Activated B cell treated with CpG ODN at 0.5 μM for 24 hours (primary cell): ENCODE results near the gene CDS2. TPM values are rescaled to one million over a fixed set of nuclear protein-coding genes. Genes with fewer than 3 reads are reported as not detected.

ENCODE experiments used
- ATAC-seq: fragments of 200-7000 bp; cut with Tn5 transposase; one replicate; pipeline ENCODE4 v1.10.0; 2021; ENCODE audit warnings: low read depth, mild to moderate bottlenecking, moderate library complexity
- CTCF ChIA-PET: fragments of 350-600 bp; sonication (Branson Sonifier 250); formaldehyde crosslinking; loops from one replicate; lab custom pipeline; 2021; ENCODE audit warnings: antibody characterized with exemption; lab: Charles Lee
- POLR2A ChIA-PET: fragments of 350-600 bp; sonication (Branson Sonifier 250); formaldehyde crosslinking; loops from one replicate; lab custom pipeline; 2021; ENCODE audit warnings: antibody characterized with exemption; lab: Charles Lee
- DNase-seq: peaks from one replicate; pipeline ENCODE4 v3.0.0; 2022
- H3K27ac Mint-ChIP-seq: one replicate; pipeline ENCODE4 v1.8.0; 2020; ENCODE audit warnings: mixed read lengths
- H3K27me3 Mint-ChIP-seq: one replicate; pipeline ENCODE4 v1.8.0; 2021; ENCODE audit warnings: mixed read lengths
- H3K36me3 Mint-ChIP-seq: one replicate; pipeline ENCODE4 v1.8.0; 2021; ENCODE audit warnings: low read depth, mixed read lengths
- H3K4me1 Mint-ChIP-seq: one replicate; pipeline ENCODE4 v1.8.0; 2021; ENCODE audit warnings: mixed read lengths
- H3K4me3 Mint-ChIP-seq: one replicate; pipeline ENCODE4 v1.8.0; 2020; ENCODE audit warnings: mild to moderate bottlenecking, mixed read lengths
- H3K9me3 Mint-ChIP-seq: one replicate; pipeline ENCODE4 v1.8.0; 2020; ENCODE audit warnings: mixed read lengths
- CTCF ChIP-seq: fragments of 200-600 bp; IDR thresholded peaks from one replicate; pipeline ENCODE4 v1.8.0; 2022; ENCODE audit warnings: antibody characterized with exemption, mild to moderate bottlenecking
- intact Hi-C: fragments of 100-400 bp; cut with micrococcal nuclease; formaldehyde crosslinking; loops from one replicate; pipeline ENCODE4 v1.15.1; 2024
- total RNA-seq: library from RNA; stranded (reverse); gene quantifications from 2 replicates; pipeline ENCODE4 v1.2.3, GENCODE V29; 2022

The CDS2 gene
- total RNA-seq, 1 donor from 2014 or later, result 37.4 TPM

- TF ChIP-seq CTCF, result no peak
- H3K36me3 Mint-ChIP-seq, result peaks cover 15% of the 10 kb centered on the region
- no peak for DNase-seq
Measured at GRCh38 chr20:5131502-5131901, 4.7 kb downstream of the CDS2 start.

GRCh38 chr20:5133998-5134397 is 7.2 kb downstream of the CDS2 start:
- no peak overlapping the region for H3K4me3 Mint-ChIP-seq

More at GRCh38 chr20:5131502-5131901, 4.7 kb downstream of the CDS2 start:
- H3K27ac Mint-ChIP-seq, result peak overlapping the region; percentile 53
- CTCF ChIA-PET, result interaction anchor here (1.7 kb wide), 1 partner anchor 60 kb away, joined by 7 read pairs; no protein-coding TSS in a partner anchor
- peaks cover 41% of the 10 kb centered on the region for H3K4me1 Mint-ChIP-seq
- H3K9me3 Mint-ChIP-seq, result no peaks in the 10 kb centered on the region
- POLR2A ChIA-PET, result no interaction called here
- no peaks in the 10 kb centered on the region for H3K27me3 Mint-ChIP-seq
- ATAC-seq, result no peak
- intact Hi-C loops, result no loop called here
- no peak overlapping the region for H3K4me3 Mint-ChIP-seq

GRCh38 chr20:5135363-5136012 is 8.7 kb downstream of the CDS2 start:
- ChIA-PET POLR2A (interaction anchor here (1.8 kb wide), 1 partner anchor 9 kb away, joined by 4 read pairs; the partner anchor contains the start of gene CDS2), CTCF (no interaction called here)
- Mint-ChIP-seq H3K27ac (no peak overlapping the region), H3K4me1 (peaks cover 40% of the 10 kb centered on the region), H3K4me3 (no peak overlapping the region), H3K9me3 (no peaks in the 10 kb centered on the region), H3K27me3 (no peaks in the 10 kb centered on the region), H3K36me3 (peaks cover 11% of the 10 kb centered on the region)
- peak; percentile 49 for ATAC-seq
- intact Hi-C loops, result no loop called here
- no peak for DNase-seq
- no peak for TF ChIP-seq CTCF

More at GRCh38 chr20:5133998-5134397, 7.2 kb downstream of the CDS2 start:
- Mint-ChIP-seq H3K9me3 (no peaks in the 10 kb centered on the region), H3K36me3 (peaks cover 8% of the 10 kb centered on the region), H3K27me3 (no peaks in the 10 kb centered on the region), H3K27ac (no peak overlapping the region), H3K4me1 (peaks cover 31% of the 10 kb centered on the region)
- TF ChIP-seq CTCF, result no peak
- intact Hi-C loops, result no loop called here
- POLR2A ChIA-PET, result no interaction called here
- DNase-seq (no peak), ATAC-seq (no peak)
- CTCF ChIA-PET, result no interaction called here

GRCh38 chr20:5136096-5136495 is 9.3 kb downstream of the CDS2 start:
- Mint-ChIP-seq H3K27ac (peak overlapping the region; percentile 11), H3K4me1 (peaks cover 40% of the 10 kb centered on the region), H3K4me3 (peak overlapping the region; percentile 13), H3K36me3 (peaks cover 11% of the 10 kb centered on the region), H3K9me3 (no peaks in the 10 kb centered on the region), H3K27me3 (no peaks in the 10 kb centered on the region)
- no peak for TF ChIP-seq CTCF
- ChIA-PET CTCF (interaction anchor here (0.6 kb wide), 1 partner anchor 67 kb away, joined by 3 read pairs; no protein-coding TSS in a partner anchor), POLR2A (interaction anchor here (1.8 kb wide), 1 partner anchor 9 kb away, joined by 4 read pairs; the partner anchor contains the start of gene CDS2)
- ATAC-seq (no peak), DNase-seq (no peak)
- intact Hi-C loops, result no loop called here

GRCh38 chr20:5140195-5140594 is 13.4 kb downstream of the CDS2 start:
- Mint-ChIP-seq H3K9me3 (no peaks in the 10 kb centered on the region), H3K36me3 (peaks cover 15% of the 10 kb centered on the region), H3K4me1 (peaks cover 62% of the 10 kb centered on the region), H3K4me3 (no peak overlapping the region), H3K27ac (no peak overlapping the region), H3K27me3 (no peaks in the 10 kb centered on the region)
- ATAC-seq (no peak), DNase-seq (no peak)
- POLR2A ChIA-PET, result no interaction called here
- no peak for TF ChIP-seq CTCF
- CTCF ChIA-PET, result interaction anchor here (1.2 kb wide), 1 partner anchor 14 kb away, joined by 4 read pairs; the partner anchor contains the start of gene CDS2
- intact Hi-C loops, result no loop called here
